Epithelial cell of esophagus (primary cell): ENCODE measurements around the gene SRPK3.

Experiments
- DNase-seq: peaks from one replicate; pipeline ENCODE4 v3.0.0; 2010; ENCODE audit warnings: low read depth
- H3K4me3 ChIP-seq: 2 replicates; pipeline ENCODE4 v1.5.1; 2011; ENCODE audit warnings: mild to moderate bottlenecking, low read length, control low read depth
- TF ChIP-seq, protein P1 (sequence below): IDR thresholded peaks from 2 replicates; pipeline ENCODE4 v1.5.1; 2011; ENCODE audit warnings: low read depth, mild to moderate bottlenecking, low read length, control low read depth, inconsistent platforms; ENCODE audit not compliant: insufficient read depth; ENCODE audit errors: missing control alignments

SRPK3 gene

DNA sequence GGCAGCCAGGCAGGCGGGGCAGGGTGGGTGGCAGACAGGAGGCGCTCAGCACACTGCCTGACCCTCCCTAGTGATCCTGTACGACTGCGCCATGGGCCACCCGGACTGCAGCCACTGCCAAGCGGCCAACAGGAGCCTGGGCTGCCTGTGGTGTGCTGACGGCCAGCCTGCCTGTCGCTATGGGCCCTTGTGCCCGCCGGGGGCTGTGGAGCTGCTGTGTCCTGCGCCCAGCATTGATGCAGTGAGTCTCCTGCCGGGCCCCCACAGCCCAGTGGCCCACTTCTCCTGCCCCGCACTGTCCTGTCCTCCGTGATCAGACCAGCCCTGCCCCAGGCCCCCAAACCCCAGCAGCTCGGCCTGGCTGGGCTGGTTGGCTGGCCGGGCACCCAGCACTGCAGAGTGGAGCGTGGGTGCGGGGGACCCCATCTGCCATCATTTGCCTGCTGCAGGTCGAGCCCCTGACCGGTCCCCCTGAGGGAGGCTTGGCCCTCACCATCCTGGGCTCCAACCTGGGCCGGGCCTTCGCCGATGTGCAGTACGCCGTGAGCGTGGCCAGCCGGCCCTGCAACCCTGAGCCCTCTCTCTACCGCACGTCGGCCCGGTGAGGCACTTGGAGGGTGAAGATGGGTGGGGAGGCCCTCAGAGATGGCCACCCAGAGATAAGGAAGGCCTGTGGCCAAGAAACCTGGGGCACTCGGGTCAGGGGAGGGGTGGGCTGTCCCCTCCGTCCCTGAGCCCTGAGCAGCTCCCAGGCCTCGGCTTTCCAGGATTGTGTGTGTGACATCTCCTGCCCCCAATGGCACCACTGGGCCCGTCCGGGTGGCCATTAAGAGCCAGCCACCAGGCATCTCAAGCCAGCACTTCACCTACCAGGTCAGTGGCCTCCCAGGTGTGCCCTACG lies 9.2 kb upstream of the SRPK3 start:
- DNase-seq: no peak
- TF ChIP-seq, protein P1, sequence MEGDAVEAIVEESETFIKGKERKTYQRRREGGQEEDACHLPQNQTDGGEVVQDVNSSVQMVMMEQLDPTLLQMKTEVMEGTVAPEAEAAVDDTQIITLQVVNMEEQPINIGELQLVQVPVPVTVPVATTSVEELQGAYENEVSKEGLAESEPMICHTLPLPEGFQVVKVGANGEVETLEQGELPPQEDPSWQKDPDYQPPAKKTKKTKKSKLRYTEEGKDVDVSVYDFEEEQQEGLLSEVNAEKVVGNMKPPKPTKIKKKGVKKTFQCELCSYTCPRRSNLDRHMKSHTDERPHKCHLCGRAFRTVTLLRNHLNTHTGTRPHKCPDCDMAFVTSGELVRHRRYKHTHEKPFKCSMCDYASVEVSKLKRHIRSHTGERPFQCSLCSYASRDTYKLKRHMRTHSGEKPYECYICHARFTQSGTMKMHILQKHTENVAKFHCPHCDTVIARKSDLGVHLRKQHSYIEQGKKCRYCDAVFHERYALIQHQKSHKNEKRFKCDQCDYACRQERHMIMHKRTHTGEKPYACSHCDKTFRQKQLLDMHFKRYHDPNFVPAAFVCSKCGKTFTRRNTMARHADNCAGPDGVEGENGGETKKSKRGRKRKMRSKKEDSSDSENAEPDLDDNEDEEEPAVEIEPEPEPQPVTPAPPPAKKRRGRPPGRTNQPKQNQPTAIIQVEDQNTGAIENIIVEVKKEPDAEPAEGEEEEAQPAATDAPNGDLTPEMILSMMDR: no peak

DNA sequence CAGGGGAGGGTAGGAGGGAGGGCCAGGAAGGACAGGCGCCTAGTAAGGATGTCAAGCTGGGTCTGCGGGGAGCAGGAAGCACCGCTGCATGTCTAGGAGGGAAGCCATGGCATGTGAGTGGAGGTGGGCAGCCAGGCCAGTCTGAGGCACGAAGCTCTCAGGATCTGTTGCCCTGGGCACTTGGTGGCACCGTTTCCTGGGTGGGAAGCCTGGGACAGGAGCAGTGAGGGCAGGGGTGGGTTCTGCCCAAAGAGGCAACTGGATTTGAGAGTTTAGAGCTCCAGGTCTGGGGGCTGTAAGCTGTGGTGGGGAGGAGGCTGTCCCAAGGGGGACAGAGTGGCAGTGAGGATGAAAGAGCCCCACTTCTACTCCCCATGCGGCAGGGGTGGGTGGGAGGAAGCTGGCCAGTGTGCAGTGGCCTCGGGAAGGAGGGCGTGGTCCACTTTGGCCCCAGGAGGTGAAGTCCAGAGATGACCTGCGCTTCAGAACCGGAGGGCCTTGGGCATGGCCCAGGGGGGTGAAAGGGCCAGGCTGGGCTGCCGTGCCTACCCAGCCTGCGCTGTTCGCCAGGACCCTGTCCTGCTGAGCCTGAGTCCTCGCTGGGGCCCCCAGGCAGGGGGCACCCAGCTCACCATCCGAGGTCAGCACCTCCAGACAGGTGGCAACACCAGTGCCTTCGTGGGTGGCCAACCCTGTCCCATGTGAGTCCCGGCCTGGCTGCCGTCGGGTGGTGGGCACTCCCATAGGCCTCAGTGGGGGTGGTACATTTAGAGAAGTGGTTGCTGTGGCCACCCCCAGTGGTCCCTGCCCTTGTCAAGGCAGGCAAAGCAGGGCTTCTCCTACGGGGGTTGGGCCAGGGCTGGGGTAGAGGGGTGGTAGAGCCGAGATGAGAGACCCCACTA lies 8.3 kb upstream of the SRPK3 start:
- H3K4me3 ChIP-seq: no peak overlapping the region
- no peak for DNase-seq
- TF ChIP-seq, protein P1: no peak

More for the DNA sequence above, 9.2 kb upstream of the SRPK3 start:
- no peak overlapping the region for H3K4me3 ChIP-seq

DNA sequence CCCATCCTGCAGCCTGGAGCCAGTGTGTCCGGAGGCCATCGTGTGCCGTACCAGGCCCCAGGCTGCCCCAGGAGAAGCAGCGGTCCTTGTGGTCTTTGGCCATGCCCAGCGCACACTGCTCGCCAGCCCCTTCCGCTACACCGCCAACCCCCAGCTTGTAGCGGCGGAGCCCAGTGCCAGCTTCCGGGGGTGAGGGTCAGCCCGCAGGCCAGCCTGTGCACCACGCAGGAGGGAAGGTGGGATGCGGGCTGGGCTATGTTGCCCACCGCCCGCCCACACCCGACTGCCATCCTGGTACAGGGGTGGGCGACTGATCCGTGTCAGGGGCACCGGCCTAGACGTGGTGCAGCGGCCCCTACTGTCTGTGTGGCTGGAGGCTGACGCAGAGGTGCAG lies 7.6 kb upstream of the SRPK3 start:
- DNase-seq: no peak
- no peak overlapping the region for H3K4me3 ChIP-seq
- TF ChIP-seq, protein P1: no peak

DNA sequence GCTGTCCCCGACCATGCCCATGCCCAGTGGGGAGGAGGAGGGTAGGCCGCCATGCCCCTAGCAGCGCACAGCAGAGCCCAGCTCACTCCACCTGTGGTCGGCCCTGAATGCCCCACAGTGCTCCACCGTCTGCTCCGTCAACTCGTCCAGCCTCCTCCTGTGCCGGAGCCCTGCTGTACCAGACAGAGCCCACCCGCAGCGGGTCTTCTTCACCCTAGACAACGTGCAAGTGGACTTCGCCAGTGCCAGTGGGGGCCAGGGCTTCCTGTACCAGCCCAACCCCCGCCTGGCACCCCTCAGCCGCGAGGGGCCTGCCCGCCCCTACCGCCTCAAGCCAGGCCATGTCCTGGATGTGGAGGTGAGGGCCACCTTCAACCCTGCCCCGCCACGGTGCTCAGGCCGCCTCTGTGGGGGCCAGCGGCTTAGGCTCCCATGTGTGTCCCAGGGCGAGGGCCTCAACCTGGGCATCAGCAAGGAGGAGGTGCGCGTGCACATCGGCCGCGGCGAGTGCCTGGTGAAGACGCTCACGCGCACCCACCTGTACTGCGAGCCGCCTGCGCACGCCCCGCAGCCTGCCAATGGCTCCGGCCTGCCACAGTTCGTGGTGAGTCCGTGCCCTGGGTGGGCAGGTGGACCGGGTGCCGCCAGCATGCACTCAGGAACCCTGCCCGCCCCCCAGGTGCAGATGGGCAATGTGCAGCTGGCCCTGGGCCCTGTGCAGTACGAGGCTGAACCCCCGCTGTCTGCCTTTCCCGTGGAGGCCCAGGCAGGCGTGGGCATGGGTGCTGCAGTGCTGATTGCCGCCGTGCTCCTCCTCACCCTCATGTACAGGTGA lies 6.9 kb upstream of the SRPK3 start:
- no peak for DNase-seq
- no peak overlapping the region for H3K4me3 ChIP-seq

DNA sequence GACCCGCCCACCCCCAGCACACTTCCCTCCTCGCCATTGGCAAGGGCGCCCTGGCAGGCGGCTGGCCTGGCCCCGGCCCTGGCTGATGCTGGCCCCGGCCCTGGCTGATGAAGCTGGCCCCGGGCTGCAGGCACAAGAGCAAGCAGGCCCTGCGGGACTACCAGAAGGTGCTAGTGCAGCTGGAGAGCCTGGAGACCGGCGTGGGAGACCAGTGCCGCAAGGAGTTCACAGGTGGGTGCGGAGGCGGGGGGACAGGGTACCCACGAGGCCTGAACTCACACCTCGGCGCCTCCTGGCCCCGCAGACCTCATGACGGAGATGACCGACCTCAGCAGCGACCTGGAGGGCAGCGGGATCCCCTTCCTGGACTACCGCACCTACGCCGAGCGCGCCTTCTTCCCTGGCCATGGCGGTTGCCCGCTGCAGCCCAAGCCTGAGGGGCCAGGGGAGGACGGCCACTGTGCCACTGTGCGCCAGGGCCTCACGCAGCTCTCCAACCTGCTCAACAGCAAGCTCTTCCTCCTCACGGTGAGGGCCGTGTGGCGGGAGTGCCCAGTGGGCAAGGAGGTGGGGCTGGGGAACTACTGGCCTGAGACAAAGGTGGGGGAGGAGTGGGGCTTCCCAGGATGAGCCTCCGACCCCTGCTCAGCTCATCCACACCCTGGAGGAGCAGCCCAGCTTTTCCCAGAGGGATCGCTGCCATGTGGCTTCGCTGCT lies 6.1 kb upstream of the SRPK3 start:
- TF ChIP-seq, protein P1: no peak
- H3K4me3 ChIP-seq: no peak overlapping the region
- no peak for DNase-seq

More for the DNA sequence above, 6.9 kb upstream of the SRPK3 start:
- TF ChIP-seq, protein P1: no peak

DNA sequence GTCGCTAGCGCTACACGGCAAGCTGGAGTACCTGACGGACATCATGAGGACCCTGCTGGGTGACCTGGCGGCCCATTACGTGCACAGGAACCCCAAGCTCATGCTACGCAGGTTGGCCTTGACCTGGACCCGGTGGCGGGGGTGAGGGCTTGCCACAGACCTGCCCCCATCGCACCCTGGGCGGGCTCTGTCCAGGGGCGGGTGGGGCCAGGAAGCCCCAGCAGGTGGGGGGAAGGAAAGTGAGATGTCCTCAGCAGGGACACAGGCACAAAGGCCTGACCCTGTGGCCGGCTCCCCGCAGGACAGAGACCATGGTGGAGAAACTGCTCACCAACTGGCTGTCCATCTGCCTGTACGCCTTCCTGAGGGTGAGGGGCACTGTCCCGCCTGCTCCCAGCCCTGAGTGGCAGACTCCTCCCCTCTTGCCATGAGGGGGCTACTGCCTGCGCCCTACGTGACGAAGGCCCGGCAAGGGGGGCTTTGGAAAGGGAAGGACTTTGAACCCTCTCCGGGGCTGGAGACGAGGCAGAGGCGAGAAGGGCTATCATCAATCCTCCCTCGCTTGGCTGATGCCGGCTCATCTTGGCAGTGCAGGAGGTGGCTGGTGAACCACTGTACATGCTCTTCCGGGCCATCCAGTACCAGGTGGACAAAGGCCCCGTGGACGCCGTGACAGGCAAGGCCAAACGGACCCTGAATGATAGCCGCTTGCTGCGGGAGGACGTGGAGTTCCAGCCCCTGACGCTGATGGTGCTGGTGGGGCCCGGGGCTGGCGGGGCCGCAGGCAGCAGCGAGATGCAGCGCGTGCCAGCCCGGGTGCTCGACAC lies 5.3 kb upstream of the SRPK3 start:
- TF ChIP-seq, protein P1: no peak
- no peak overlapping the region for H3K4me3 ChIP-seq
- DNase-seq: no peak
